Epithelial cell of prostate (primary cell): ENCODE results near the gene ZBTB24.
A peak's percentile ranks its signal among the peaks of the same experiment; 100 is the strongest.

Experiments
- DNase-seq: peaks from one replicate; pipeline ENCODE4 v3.0.0-alpha.2; 2011; ENCODE audit warnings: low read depth, low spot score
- H3K27ac ChIP-seq: fragments of 450-650 bp; 2 replicates; pipeline ENCODE4 v1.5.1; 2017; ENCODE audit warnings: mild to moderate bottlenecking

The ZBTB24 gene

GRCh38 chr6:109434456-109434855 lies 48.6 kb downstream of the ZBTB24 start:
- no peak overlapping the region for H3K27ac ChIP-seq
- no peak for DNase-seq

- H3K27ac ChIP-seq = no peak overlapping the region
- no peak for DNase-seq
These were observed 53.5 kb downstream of the ZBTB24 start for GRCh38 chr6:109429496-109429895.

- no peak for DNase-seq
- H3K27ac ChIP-seq = no peak overlapping the region
These were observed 54.0 kb downstream of the ZBTB24 start for GRCh38 chr6:109428889-109429477.

- peak overlapping the region; percentile 25 for H3K27ac ChIP-seq
- DNase-seq = no peak
These were observed 58.1 kb downstream of the ZBTB24 start for GRCh38 chr6:109424946-109425345.

GRCh38 chr6:109421184-109421583 lies 61.8 kb downstream of the ZBTB24 start:
- no peak for DNase-seq
- peak overlapping the region; percentile 44 for H3K27ac ChIP-seq

GRCh38 chr6:109420751-109421150 lies 62.3 kb downstream of the ZBTB24 start:
- no peak for DNase-seq

GRCh38 chr6:109417646-109418045 lies 65.4 kb downstream of the ZBTB24 start:
- DNase-seq = no peak
- H3K27ac ChIP-seq = no peak overlapping the region

More at GRCh38 chr6:109420751-109421150, 62.3 kb downstream of the ZBTB24 start:
- H3K27ac ChIP-seq = peak overlapping the region; percentile 44
